ENCODE results near the gene RYR1.
A peak's percentile ranks its signal among the peaks of the same experiment; 100 is the strongest.

RYR1 gene

DNA sequence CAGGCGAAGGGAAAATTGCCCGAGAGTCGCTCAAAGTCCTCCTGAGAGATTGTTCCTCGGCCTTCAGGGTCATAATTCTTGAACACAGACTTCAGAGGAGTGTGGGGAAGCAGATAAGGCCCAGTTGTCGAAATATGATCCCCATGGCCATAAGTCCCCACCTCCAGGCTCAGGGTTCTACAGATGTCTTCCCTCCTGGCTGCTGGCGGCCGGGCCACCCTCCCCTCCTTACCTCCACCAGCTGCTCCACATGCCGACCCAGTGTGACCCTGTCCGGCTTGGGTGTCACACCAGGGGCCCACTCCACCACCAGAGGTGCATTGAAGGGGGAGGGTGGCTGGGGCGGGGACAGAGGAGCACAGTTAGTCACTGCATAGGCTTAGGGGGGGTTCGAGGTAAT, 20.5 kb upstream of the RYR1 start:
- TF ChIP-seq, protein P1, sequence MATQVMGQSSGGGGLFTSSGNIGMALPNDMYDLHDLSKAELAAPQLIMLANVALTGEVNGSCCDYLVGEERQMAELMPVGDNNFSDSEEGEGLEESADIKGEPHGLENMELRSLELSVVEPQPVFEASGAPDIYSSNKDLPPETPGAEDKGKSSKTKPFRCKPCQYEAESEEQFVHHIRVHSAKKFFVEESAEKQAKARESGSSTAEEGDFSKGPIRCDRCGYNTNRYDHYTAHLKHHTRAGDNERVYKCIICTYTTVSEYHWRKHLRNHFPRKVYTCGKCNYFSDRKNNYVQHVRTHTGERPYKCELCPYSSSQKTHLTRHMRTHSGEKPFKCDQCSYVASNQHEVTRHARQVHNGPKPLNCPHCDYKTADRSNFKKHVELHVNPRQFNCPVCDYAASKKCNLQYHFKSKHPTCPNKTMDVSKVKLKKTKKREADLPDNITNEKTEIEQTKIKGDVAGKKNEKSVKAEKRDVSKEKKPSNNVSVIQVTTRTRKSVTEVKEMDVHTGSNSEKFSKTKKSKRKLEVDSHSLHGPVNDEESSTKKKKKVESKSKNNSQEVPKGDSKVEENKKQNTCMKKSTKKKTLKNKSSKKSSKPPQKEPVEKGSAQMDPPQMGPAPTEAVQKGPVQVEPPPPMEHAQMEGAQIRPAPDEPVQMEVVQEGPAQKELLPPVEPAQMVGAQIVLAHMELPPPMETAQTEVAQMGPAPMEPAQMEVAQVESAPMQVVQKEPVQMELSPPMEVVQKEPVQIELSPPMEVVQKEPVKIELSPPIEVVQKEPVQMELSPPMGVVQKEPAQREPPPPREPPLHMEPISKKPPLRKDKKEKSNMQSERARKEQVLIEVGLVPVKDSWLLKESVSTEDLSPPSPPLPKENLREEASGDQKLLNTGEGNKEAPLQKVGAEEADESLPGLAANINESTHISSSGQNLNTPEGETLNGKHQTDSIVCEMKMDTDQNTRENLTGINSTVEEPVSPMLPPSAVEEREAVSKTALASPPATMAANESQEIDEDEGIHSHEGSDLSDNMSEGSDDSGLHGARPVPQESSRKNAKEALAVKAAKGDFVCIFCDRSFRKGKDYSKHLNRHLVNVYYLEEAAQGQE (IDR thresholded peaks at IDR 0.05; ENCODE audit: insufficient replicate concordance, low read depth): no peak
- TF ChIP-seq, protein P2, sequence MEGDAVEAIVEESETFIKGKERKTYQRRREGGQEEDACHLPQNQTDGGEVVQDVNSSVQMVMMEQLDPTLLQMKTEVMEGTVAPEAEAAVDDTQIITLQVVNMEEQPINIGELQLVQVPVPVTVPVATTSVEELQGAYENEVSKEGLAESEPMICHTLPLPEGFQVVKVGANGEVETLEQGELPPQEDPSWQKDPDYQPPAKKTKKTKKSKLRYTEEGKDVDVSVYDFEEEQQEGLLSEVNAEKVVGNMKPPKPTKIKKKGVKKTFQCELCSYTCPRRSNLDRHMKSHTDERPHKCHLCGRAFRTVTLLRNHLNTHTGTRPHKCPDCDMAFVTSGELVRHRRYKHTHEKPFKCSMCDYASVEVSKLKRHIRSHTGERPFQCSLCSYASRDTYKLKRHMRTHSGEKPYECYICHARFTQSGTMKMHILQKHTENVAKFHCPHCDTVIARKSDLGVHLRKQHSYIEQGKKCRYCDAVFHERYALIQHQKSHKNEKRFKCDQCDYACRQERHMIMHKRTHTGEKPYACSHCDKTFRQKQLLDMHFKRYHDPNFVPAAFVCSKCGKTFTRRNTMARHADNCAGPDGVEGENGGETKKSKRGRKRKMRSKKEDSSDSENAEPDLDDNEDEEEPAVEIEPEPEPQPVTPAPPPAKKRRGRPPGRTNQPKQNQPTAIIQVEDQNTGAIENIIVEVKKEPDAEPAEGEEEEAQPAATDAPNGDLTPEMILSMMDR (IDR thresholded peaks at IDR 0.05; ENCODE audit: insufficient read depth, low read length): no peak
- TF ChIP-seq POLR2AphosphoS5 (IDR thresholded peaks at IDR 0.05; ENCODE audit: low read depth) (no peak), GABPA (IDR thresholded peaks at IDR 0.05; ENCODE audit: low read depth) (no peak), SPI1 (IDR thresholded peaks at IDR 0.05; ENCODE audit: borderline replicate concordance, low read depth) (no peak)
- Histone ChIP-seq H3K27me3 (ENCODE audit: insufficient read depth, poor library complexity, severe bottlenecking) (no peaks in the 10 kb centered on the region), H3K4me3 (replicated peaks; ENCODE audit: insufficient read depth, low read length) (no peak overlapping the region), H3K27ac (replicated peaks) (no peak overlapping the region)
- no peak for DNase-seq (ENCODE audit: low read depth in 1 of 2, low spot score in 1 of 2)

DNA sequence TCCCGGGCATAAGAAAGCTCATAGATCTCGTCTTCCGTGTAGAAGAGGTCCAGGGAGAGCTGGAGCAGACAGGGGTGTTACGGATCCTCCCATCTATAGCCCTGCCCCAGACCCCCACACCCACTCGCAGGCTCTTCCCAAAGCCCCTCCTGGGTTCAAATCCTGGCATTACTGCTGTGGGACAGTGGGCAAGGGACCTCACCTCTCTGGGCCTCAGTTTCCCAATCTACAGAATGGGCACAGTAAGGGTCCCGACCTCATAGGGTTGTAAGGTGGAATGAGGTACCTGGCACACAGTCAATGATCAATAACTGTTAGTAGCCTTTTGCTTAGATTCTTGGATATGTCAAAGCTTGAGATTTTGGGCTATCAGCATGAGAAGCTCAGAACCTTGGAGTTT, 20.1 kb upstream of the RYR1 start:
- Histone ChIP-seq H3K27ac (replicated peaks) (no peak overlapping the region), H3K27me3 (ENCODE audit: insufficient read depth, poor library complexity, severe bottlenecking) (no peaks in the 10 kb centered on the region), H3K4me3 (replicated peaks; ENCODE audit: insufficient read depth, low read length) (no peak overlapping the region)
- TF ChIP-seq GABPA (IDR thresholded peaks at IDR 0.05; ENCODE audit: low read depth) (no peak), POLR2AphosphoS5 (IDR thresholded peaks at IDR 0.05; ENCODE audit: low read depth) (no peak), SPI1 (IDR thresholded peaks at IDR 0.05; ENCODE audit: borderline replicate concordance, low read depth) (no peak)
- no peak for DNase-seq (ENCODE audit: low read depth in 1 of 2, low spot score in 1 of 2)

DNA sequence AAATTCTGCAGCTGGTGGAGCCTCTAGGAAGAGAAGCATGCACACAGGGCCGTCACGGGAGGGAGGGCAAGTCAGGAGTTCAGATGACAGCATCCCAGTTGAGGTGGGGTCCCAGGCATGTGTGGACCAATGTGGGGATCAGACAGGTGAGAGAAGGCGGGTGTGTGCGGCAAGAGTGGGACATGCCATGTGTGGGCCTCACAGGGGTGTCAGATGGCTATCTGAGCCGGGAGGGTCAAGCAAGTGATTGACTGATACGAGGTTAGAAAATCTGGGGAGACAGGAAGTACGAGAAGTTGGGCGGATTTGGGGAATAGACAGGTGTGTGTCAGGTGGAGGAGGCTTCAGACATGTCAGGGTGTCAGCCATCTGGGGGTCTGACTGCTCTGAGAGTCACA, 16.3 kb upstream of the RYR1 start:
- Histone ChIP-seq H3K27me3 (ENCODE audit: insufficient read depth, poor library complexity, severe bottlenecking) (no peaks in the 10 kb centered on the region), H3K4me3 (replicated peaks; ENCODE audit: insufficient read depth, low read length) (no peak overlapping the region), H3K27ac (replicated peaks) (peak overlapping the region; percentile 55)
- TF ChIP-seq POLR2AphosphoS5 (IDR thresholded peaks at IDR 0.05; ENCODE audit: low read depth) (no peak), GABPA (IDR thresholded peaks at IDR 0.05; ENCODE audit: low read depth) (no peak), SPI1 (IDR thresholded peaks at IDR 0.05; ENCODE audit: borderline replicate concordance, low read depth) (no peak)
- TF ChIP-seq, protein P1 (IDR thresholded peaks at IDR 0.05; ENCODE audit: insufficient replicate concordance, low read depth): no peak
- TF ChIP-seq, protein P2 (IDR thresholded peaks at IDR 0.05; ENCODE audit: insufficient read depth, low read length): no peak
- no peak for DNase-seq (ENCODE audit: low read depth in 1 of 2, low spot score in 1 of 2)

DNA sequence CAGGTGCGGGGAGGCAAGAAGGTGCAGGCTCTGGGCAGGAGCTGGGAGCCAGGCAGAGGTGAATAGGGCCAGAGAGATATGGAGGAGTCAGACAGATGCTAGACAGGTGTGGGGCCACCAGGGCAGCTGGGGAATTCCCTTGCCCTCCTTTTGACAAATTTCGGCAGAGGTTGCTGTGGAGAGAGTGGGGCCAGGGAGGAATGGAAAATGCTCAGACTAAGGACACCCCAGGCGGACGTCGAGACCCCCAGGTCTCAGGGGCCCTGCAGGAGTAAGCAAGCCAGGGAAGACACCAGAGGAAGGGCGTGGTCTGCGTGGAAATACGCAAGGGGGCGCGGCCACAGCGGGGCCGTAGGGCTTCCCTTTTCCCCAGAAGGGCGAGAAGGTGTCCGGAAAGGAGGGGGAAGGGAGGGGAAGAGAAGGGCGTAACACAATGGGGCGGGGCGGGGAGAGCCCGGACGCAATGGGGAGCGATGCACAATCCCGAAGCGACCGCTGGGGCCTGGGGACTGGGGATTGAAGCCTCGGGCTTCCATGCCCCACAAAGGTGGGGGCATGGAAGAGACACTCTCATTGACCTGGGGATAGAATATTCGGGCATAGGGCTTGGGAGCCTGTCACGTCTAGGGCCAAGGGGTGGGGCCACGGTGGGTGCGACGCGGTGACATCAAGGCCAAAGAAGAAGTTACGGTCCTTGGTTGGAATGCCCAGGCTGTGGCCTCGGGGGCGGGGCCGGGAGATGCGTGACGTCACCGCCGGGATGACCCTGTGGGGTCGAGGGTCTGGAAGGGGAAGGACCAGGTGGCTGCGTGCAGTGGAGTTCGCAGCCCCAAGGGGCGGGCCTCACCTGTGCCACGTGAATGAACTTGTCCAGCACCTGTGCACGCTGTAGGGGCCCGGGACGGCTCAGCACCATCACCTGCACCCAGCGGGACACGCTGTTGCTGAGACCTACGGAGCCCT, 15.7 kb upstream of the RYR1 start:
- Histone ChIP-seq H3K27ac (replicated peaks) (peak overlapping the region; percentile 55), H3K27me3 (ENCODE audit: insufficient read depth, poor library complexity, severe bottlenecking) (no peaks in the 10 kb centered on the region), H3K4me3 (replicated peaks; ENCODE audit: insufficient read depth, low read length) (peak overlapping the region; percentile 51)
- TF ChIP-seq GABPA (IDR thresholded peaks at IDR 0.05; ENCODE audit: low read depth) (peak; percentile 40; the same call in 1 of the 2 replicates), SPI1 (IDR thresholded peaks at IDR 0.05; ENCODE audit: borderline replicate concordance, low read depth) (peak; percentile 80; the same call in 1 of the 2 replicates)
- TF ChIP-seq, protein P1 (IDR thresholded peaks at IDR 0.05; ENCODE audit: insufficient replicate concordance, low read depth): no peak
- peak; percentile 83 to 91 for DNase-seq (ENCODE audit: low read depth in 1 of 2, low spot score in 1 of 2)

Measured in HL-60 (cell line).